Large intestine (tissue), 3 donors: ENCODE results near the gene TNFRSF14. TPM values are rescaled to one million over a fixed set of nuclear protein-coding genes. Genes with fewer than 3 reads are reported as not detected.
"Not testable (repeated sequence)": the region's sequence is repeated elsewhere in the genome, so short reads cannot be mapped to it uniquely, and the experiment has no call there.

ENCODE experiments used
- DNase-seq, 2 donors: peaks; one replicate each; pipeline versions ENCODE4 v3.0.0 to v3.0.0-alpha.2; 2013
- H3K27ac ChIP-seq: one replicate; pipeline ENCODE4 v1.5.1; 2013; ENCODE audit warnings: low read length
- H3K27me3 ChIP-seq: 2 replicates; pipeline ENCODE4 v1.6.1; 2013; ENCODE audit warnings: low read length; ENCODE audit not compliant: control insufficient read depth, insufficient read depth
- H3K36me3 ChIP-seq: 2 replicates; pipeline ENCODE4 v1.6.1; 2013; ENCODE audit warnings: low read length; ENCODE audit not compliant: control insufficient read depth, insufficient read depth
- H3K4me1 ChIP-seq: one replicate; pipeline ENCODE4 v1.6.1; 2013; ENCODE audit warnings: low read length; ENCODE audit not compliant: control insufficient read depth, insufficient read depth
- H3K4me3 ChIP-seq: one replicate; pipeline ENCODE4 v1.5.1; 2013; ENCODE audit warnings: low read length
- H3K9me3 ChIP-seq: one replicate; pipeline ENCODE4 v1.6.1; 2013; ENCODE audit warnings: mild to moderate bottlenecking, low read depth, low read length, moderate library complexity; ENCODE audit not compliant: control insufficient read depth
- WGBS: methylation state at CpG from one replicate; pipeline ENCODE4 v1.1.5; 2013; ENCODE audit warnings: low lambda C conversion rate; ENCODE audit not compliant: insufficient coverage; 5-methylcytosine and 5-hydroxymethylcytosine counted together
- polyA plus RNA-seq: library from polyadenylated mRNA; unstranded; fragments of 120-200 nt; gene quantifications from one replicate; pipeline ENCODE4 v1.2.1, GENCODE V29; 2013

Gene TNFRSF14
- polyA plus RNA-seq, 1 donor: 318 TPM

DNA sequence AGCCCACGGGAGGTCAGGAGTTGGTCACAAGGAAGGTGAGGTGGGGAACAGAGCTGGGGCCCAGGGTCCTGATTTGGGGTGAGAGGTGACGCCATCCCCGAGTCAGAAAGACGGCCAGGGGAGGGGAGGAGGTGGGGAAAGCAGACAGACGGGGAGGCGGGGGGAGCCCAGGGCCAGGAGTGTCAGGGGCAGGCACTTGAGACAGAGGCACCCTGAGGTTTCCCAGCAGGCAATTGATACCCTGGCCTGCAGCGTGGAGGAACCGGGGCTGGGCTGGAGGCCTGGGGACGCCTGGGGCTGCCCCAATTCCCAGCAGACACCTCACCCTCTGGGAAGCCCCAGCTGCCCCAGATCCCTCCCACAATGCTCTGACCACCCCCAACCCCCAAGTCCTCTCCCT lies 3.1 kb upstream of the TNFRSF14 start:
- WGBS: no CpG with 5 or more reads among the region's 9 CpGs
- H3K36me3 ChIP-seq, DNase-seq, H3K27me3 ChIP-seq, H3K4me3 ChIP-seq, H3K9me3 ChIP-seq, H3K27ac ChIP-seq: not testable (repeated sequence)
- peaks cover 40% of the 10 kb centered on the region for H3K4me1 ChIP-seq

- no CpG with 5 or more reads among the region's 30 CpGs for WGBS
- H3K36me3 ChIP-seq: peaks cover 16% of the 10 kb centered on the region
- H3K27ac ChIP-seq: peak overlapping the region; percentile 98
- DNase-seq: no peak
- no peak overlapping the region for H3K4me3 ChIP-seq
- H3K27me3 ChIP-seq: no peaks in the 10 kb centered on the region
- H3K9me3 ChIP-seq: no peaks in the 10 kb centered on the region
- peaks cover 40% of the 10 kb centered on the region for H3K4me1 ChIP-seq
These were observed 2.1 kb upstream of the TNFRSF14 start for GRCh38 chr1:2553871-2554620.

DNA sequence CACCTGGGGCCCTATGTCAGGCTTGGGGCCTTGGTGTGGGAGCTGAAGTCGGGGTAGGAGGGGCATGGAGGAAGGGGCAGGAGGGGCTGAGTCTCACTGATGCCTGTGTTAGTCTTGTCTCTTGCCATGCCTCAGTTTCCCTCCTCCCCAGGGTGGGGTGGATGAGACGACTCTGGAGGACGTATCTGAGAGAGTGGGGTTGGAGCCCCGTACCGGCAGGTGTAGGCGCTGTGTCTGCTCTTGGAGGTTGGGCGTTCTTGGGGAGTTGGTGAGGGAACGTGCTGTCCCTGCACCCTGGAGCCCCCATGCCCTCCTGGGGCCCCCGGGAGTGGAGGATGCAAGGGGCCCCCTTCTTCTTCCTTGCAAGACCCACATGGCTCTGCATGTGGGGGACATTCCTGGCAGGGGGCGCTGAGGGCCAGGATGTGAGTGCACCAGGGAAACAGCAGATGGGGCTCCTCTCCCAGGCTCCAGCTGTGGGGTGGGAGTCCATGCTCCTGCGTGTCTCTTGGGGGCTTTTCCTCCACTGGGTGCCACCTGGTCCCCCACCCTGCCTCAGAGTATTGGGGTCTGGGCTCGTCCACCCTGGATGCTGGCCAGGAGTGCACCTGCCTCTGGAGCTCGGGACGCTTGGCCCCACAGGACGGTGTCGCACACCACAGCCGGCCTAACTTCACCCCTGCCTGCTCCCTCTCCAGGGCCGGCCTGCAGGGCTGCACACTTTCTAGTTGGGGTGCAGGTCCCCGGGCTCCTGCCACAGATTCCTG lies 1.4 kb upstream of the TNFRSF14 start:
- H3K27me3 ChIP-seq: no peaks in the 10 kb centered on the region
- H3K27ac ChIP-seq: peak overlapping the region; percentile 98
- peaks cover 43% of the 10 kb centered on the region for H3K4me1 ChIP-seq
- DNase-seq: peak; percentile 38 to 71
- H3K36me3 ChIP-seq: peaks cover 23% of the 10 kb centered on the region
- no peaks in the 10 kb centered on the region for H3K9me3 ChIP-seq
- WGBS: no CpG with 5 or more reads among the region's 19 CpGs
- H3K4me3 ChIP-seq: peak overlapping the region; percentile 83

- no peaks in the 10 kb centered on the region for H3K27me3 ChIP-seq
- peak overlapping the region; percentile 83 for H3K4me3 ChIP-seq
- H3K36me3 ChIP-seq: peaks cover 31% of the 10 kb centered on the region
- no peaks in the 10 kb centered on the region for H3K9me3 ChIP-seq
- peaks cover 52% of the 10 kb centered on the region for H3K4me1 ChIP-seq
- H3K27ac ChIP-seq: peak overlapping the region; percentile 98
- peak; percentile 93 to 96 for DNase-seq
- WGBS: no CpG with 5 or more reads among the region's 26 CpGs
These were observed 416 bp upstream of the TNFRSF14 start for GRCh38 chr1:2555634-2556276.

- peak overlapping the region; percentile 98 for H3K27ac ChIP-seq
- H3K4me1 ChIP-seq: peaks cover 61% of the 10 kb centered on the region
- peaks cover 40% of the 10 kb centered on the region for H3K36me3 ChIP-seq
- no peaks in the 10 kb centered on the region for H3K9me3 ChIP-seq
- no CpG with 5 or more reads among the region's 24 CpGs for WGBS
- DNase-seq: peak; percentile 84 to 92
- peak overlapping the region; percentile 83 for H3K4me3 ChIP-seq
- H3K27me3 ChIP-seq: no peaks in the 10 kb centered on the region
These were observed 709 bp downstream of the TNFRSF14 start for GRCh38 chr1:2556678-2557481.

DNA sequence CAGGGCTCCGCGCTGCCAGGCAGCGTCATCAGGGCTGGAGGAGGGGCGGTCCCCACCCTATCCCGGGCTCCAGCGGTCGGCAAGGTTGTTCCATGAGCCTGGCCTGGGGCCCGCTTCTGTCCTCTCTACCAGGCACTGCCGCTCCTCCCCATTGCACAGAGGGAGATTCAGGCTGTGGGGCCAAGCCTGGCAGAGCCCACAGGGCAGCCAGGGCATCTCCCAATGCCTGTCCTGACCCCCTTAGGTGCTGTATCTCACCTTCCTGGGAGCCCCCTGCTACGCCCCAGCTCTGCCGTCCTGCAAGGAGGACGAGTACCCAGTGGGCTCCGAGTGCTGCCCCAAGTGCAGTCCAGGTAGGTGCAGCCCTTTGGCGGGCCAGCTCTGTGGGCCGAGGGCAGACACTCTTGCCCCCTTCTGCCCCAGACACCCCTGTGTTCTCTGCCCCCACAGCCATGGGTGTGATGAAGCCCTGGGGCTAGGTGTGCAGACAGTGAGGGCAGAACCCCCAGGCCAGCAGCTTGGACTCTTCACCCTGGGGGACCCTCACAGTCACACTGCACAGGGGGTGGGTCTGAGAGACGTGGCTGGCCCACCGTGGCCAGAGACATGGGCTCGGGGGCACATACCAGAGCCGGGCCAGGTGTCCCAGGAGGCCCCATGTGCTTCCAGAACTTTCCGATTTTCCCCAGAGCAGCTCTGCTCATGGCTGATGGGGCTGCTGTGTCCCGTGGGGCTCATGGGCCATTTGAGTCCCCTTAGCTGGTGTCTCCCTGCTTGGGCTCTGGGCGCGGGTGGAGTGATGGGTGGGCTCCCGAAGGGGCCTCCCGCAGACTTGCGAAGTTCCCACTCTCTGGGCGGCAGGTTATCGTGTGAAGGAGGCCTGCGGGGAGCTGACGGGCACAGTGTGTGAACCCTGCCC lies 1.6 kb downstream of the TNFRSF14 start:
- peaks cover 48% of the 10 kb centered on the region for H3K36me3 ChIP-seq
- peak in 1 of 2 donors; percentile 3 for DNase-seq
- H3K27ac ChIP-seq: peak overlapping the region; percentile 98
- WGBS: no CpG with 5 or more reads among the region's 30 CpGs
- H3K27me3 ChIP-seq: no peaks in the 10 kb centered on the region
- peak overlapping the region; percentile 83 for H3K4me3 ChIP-seq
- H3K4me1 ChIP-seq: peaks cover 70% of the 10 kb centered on the region
- no peaks in the 10 kb centered on the region for H3K9me3 ChIP-seq

DNA sequence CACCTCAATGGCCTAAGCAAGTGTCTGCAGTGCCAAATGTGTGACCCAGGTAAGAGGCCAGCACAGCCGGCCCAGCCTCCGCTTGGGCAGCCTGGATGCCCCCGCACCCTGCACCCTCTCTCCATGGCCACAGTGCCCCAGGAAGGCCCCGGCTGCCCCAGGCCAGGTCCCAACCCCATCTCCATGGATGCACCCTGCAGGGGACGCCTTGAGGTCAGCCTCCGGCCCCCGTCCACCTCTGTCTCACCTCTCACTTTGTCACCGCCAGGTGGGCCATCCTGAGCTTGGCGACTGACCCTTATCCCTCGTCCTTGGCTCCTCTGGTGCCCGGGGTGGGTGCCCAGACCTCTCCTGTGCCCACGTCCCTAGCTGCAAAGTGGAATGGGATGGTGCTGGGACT lies 2.2 kb downstream of the TNFRSF14 start:
- peak overlapping the region; percentile 83 for H3K4me3 ChIP-seq
- H3K9me3 ChIP-seq: no peaks in the 10 kb centered on the region
- no peak for DNase-seq
- peaks cover 77% of the 10 kb centered on the region for H3K4me1 ChIP-seq
- peaks cover 54% of the 10 kb centered on the region for H3K36me3 ChIP-seq
- WGBS: no CpG with 5 or more reads among the region's 12 CpGs
- no peaks in the 10 kb centered on the region for H3K27me3 ChIP-seq
- H3K27ac ChIP-seq: peak overlapping the region; percentile 98

GRCh38 chr1:2558861-2559260 lies 2.7 kb downstream of the TNFRSF14 start:
- Histone ChIP-seq H3K27me3 (no peaks in the 10 kb centered on the region), H3K4me3 (peak overlapping the region; percentile 83), H3K27ac (peak overlapping the region; percentile 98), H3K36me3 (peaks cover 59% of the 10 kb centered on the region), H3K9me3 (no peaks in the 10 kb centered on the region), H3K4me1 (peaks cover 80% of the 10 kb centered on the region)
- DNase-seq: peak in 1 of 2 donors; percentile 4
- no CpG with 5 or more reads among the region's 6 CpGs for WGBS

DNA sequence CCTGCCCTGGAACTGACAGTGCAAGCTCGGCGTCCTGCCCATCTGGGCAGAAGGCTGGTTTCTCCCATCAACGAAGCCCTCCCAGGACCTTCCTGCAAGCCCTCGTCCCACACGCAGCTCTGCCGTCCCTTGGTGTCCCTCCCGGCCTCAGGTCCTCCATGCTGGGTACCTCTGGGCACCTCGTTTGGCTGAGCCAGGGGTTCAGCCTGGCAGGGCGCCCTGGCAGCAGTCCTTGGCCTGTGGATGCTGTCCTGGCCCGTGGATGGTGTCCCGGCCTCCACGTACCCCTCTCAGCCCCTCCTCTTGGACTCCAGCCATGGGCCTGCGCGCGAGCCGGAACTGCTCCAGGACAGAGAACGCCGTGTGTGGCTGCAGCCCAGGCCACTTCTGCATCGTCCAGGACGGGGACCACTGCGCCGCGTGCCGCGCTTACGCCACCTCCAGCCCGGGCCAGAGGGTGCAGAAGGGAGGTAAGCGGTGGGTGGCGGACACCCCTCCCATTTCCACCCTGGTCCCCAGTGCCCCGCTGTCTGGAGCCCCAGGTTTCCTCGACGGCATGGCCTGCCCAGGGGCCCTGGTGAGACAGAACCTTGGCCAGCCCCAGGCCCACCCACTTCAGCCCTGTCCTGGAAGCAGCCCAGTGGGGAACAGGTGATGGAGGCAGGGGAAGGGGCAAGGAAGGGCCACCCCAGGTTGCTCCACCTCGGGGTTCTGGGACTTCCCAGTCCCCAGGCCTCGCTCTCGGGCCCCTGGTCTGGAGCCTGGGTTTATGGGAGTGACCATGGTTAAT lies 3.5 kb downstream of the TNFRSF14 start:
- Histone ChIP-seq H3K9me3 (no peaks in the 10 kb centered on the region), H3K27me3 (no peaks in the 10 kb centered on the region), H3K4me3 (peak overlapping the region; percentile 8), H3K36me3 (peaks cover 63% of the 10 kb centered on the region), H3K4me1 (peaks cover 80% of the 10 kb centered on the region), H3K27ac (peak overlapping the region; percentile 2)
- peak in 1 of 2 donors; percentile 3 for DNase-seq
- WGBS: no CpG with 5 or more reads among the region's 35 CpGs
